Activated B cell treated with CpG ODN at 0.5 μM for 24 hours (primary cell): ENCODE results near the gene LRRC46. TPM values are rescaled to one million over a fixed set of nuclear protein-coding genes. Genes with fewer than 3 reads are reported as not detected.

Experiments used
- ATAC-seq: fragments of 200-7000 bp; cut with Tn5 transposase; one replicate; pipeline ENCODE4 v1.10.0; 2021; ENCODE audit warnings: low read depth, mild to moderate bottlenecking, moderate library complexity
- CTCF ChIA-PET: fragments of 350-600 bp; sonication (Branson Sonifier 250); formaldehyde crosslinking; loops from one replicate; lab custom pipeline; 2021; ENCODE audit warnings: antibody characterized with exemption; lab: Charles Lee
- POLR2A ChIA-PET: fragments of 350-600 bp; sonication (Branson Sonifier 250); formaldehyde crosslinking; loops from one replicate; lab custom pipeline; 2021; ENCODE audit warnings: antibody characterized with exemption; lab: Charles Lee
- DNase-seq: peaks from one replicate; pipeline ENCODE4 v3.0.0; 2022
- H3K27ac Mint-ChIP-seq: one replicate; pipeline ENCODE4 v1.8.0; 2020; ENCODE audit warnings: mixed read lengths
- H3K27me3 Mint-ChIP-seq: one replicate; pipeline ENCODE4 v1.8.0; 2021; ENCODE audit warnings: mixed read lengths
- H3K36me3 Mint-ChIP-seq: one replicate; pipeline ENCODE4 v1.8.0; 2021; ENCODE audit warnings: low read depth, mixed read lengths
- H3K4me1 Mint-ChIP-seq: one replicate; pipeline ENCODE4 v1.8.0; 2021; ENCODE audit warnings: mixed read lengths
- H3K4me3 Mint-ChIP-seq: one replicate; pipeline ENCODE4 v1.8.0; 2020; ENCODE audit warnings: mild to moderate bottlenecking, mixed read lengths
- H3K9me3 Mint-ChIP-seq: one replicate; pipeline ENCODE4 v1.8.0; 2020; ENCODE audit warnings: mixed read lengths
- CTCF ChIP-seq: fragments of 200-600 bp; IDR thresholded peaks from one replicate; pipeline ENCODE4 v1.8.0; 2022; ENCODE audit warnings: antibody characterized with exemption, mild to moderate bottlenecking
- intact Hi-C: fragments of 100-400 bp; cut with micrococcal nuclease; formaldehyde crosslinking; loops from one replicate; pipeline ENCODE4 v1.15.1; 2024
- total RNA-seq: library from RNA; stranded (reverse); gene quantifications from 2 replicates; pipeline ENCODE4 v1.2.3, GENCODE V29; 2022

LRRC46 gene
- total RNA-seq, 1 donor from 2014 or later, result 1.9 TPM

- intact Hi-C loops, result loop anchor here (10.0 kb wide), 1 partner anchor 767 kb away; the partner anchor contains the start of genes HOXB7 and HOXB8
- POLR2A ChIA-PET, result interaction anchor here (0.6 to 1.8 kb wide), 2 partner anchors 48 to 1057 kb away, joined by 3 to 8 read pairs; partner anchors contain the start of gene SP2
- CTCF ChIA-PET, result interaction anchor here (0.6 to 3.9 kb wide), 3 partner anchors 10 to 91 kb away, joined by 3 to 29 read pairs (median 3); no protein-coding TSS in a partner anchor
- Mint-ChIP-seq H3K27me3 (peaks cover 56% of the 10 kb centered on the region), H3K4me1 (peaks cover 28% of the 10 kb centered on the region), H3K36me3 (no peaks in the 10 kb centered on the region), H3K4me3 (no peak overlapping the region), H3K27ac (no peak overlapping the region), H3K9me3 (no peaks in the 10 kb centered on the region)
- TF ChIP-seq CTCF, result no peak
- no peak for ATAC-seq
- DNase-seq, result no peak
Observed at GRCh38 chr17:47847341-47848197, 16.1 kb downstream of the LRRC46 start.

GRCh38 chr17:47848198-47848513 lies 16.7 kb downstream of the LRRC46 start:
- peaks cover 26% of the 10 kb centered on the region for H3K4me1 Mint-ChIP-seq
- no peak overlapping the region for H3K4me3 Mint-ChIP-seq
- intact Hi-C loops, result loop anchor here (10.0 kb wide), 1 partner anchor 767 kb away; the partner anchor contains the start of genes HOXB7 and HOXB8
- ATAC-seq (no peak), DNase-seq (no peak)
- TF ChIP-seq CTCF, result no peak
- ChIA-PET CTCF (interaction anchor here (0.6 to 3.9 kb wide), 2 partner anchors 42 to 91 kb away, joined by 3 to 29 read pairs; no protein-coding TSS in a partner anchor), POLR2A (interaction anchor here (0.6 to 1.6 kb wide), 2 partner anchors 47 to 1057 kb away, joined by 3 to 4 read pairs; partner anchors contain the start of gene SP2)
- no peaks in the 10 kb centered on the region for H3K36me3 Mint-ChIP-seq
- peaks cover 61% of the 10 kb centered on the region for H3K27me3 Mint-ChIP-seq
- no peak overlapping the region for H3K27ac Mint-ChIP-seq
- H3K9me3 Mint-ChIP-seq, result no peaks in the 10 kb centered on the region

GRCh38 chr17:47850373-47850691 lies 18.9 kb downstream of the LRRC46 start:
- Mint-ChIP-seq H3K36me3 (no peaks in the 10 kb centered on the region), H3K4me1 (peaks cover 25% of the 10 kb centered on the region), H3K4me3 (peak overlapping the region; percentile 50), H3K27ac (no peak overlapping the region), H3K27me3 (peaks cover 69% of the 10 kb centered on the region), H3K9me3 (no peaks in the 10 kb centered on the region)
- TF ChIP-seq CTCF, result no peak
- no peak for ATAC-seq
- DNase-seq, result no peak
- CTCF ChIA-PET, result interaction anchor here (1.1 to 3.9 kb wide), 3 partner anchors 9 to 39 kb away, joined by 4 to 29 read pairs (median 6); partner anchors contain the start of gene SCRN2
- POLR2A ChIA-PET, result interaction anchor here (2.2 to 2.4 kb wide), 2 partner anchors 19 to 45 kb away, joined by 6 to 16 read pairs; partner anchors contain the start of genes LRRC46, MRPL10 and SP2
- intact Hi-C loops, result no loop called here

- ATAC-seq (peak; percentile 89), DNase-seq (peak; percentile 51)
- Mint-ChIP-seq H3K4me1 (peaks cover 25% of the 10 kb centered on the region), H3K36me3 (no peaks in the 10 kb centered on the region), H3K4me3 (peak within 1 kb of the TSS; percentile 61), H3K9me3 (no peaks in the 10 kb centered on the region), H3K27ac (no peak within 1 kb of the TSS), H3K27me3 (peaks cover 73% of the 10 kb centered on the region)
- POLR2A ChIA-PET, result interaction anchor here (0.7 to 2.4 kb wide), 3 partner anchors 20 to 199 kb away, joined by 5 to 16 read pairs (median 6); partner anchors contain the start of genes LRRC46, MRPL10 and SP2
- no peak for TF ChIP-seq CTCF
- intact Hi-C loops, result loop anchor here (1.0 kb wide), 1 partner anchor 8 kb away; no protein-coding TSS in a partner anchor
- CTCF ChIA-PET, result interaction anchor here (1.1 to 1.9 kb wide), 2 partner anchors 10 to 39 kb away, joined by 4 to 6 read pairs; partner anchors contain the start of gene SCRN2
Observed at GRCh38 chr17:47850692-47851573, 19.5 kb downstream of the LRRC46 start, which contains the start of gene SP6. Gene SP6, minus strand, starts transcription at chr17:47851163. Its CDS starts 2,734 bp downstream, at chr17:47848429.
